AG04449 (cell line): ENCODE measurements around the gene OBP2A.

Experiments used
- CTCF ChIA-PET: fragments of 350-600 bp; formaldehyde crosslinking; extraction: SDS; loops from one replicate; lab custom pipeline; 2021; ENCODE audit warnings: antibody characterized with exemption; lab: Yijun Ruan, JAX
- POLR2A ChIA-PET: fragments of 400-600, 350-600 bp; formaldehyde crosslinking; extraction: SDS; loops from one replicate; lab custom pipeline; 2020; ENCODE audit warnings: antibody characterized with exemption, inconsistent platforms; lab: Yijun Ruan, JAX
- DNase-seq: peaks from one replicate; pipeline ENCODE4 v3.0.0-alpha.2; 2010; ENCODE audit warnings: low read depth, low spot score
- H3K4me3 ChIP-seq: 2 replicates; pipeline ENCODE4 v1.5.1; 2011; ENCODE audit warnings: low read depth, mild to moderate bottlenecking, control low read depth, low read length
- TF ChIP-seq, protein P1 (sequence below): IDR thresholded peaks from one replicate; pipeline ENCODE4 v1.5.1; 2011; ENCODE audit warnings: mild to moderate bottlenecking, moderate library complexity, low read length, control low read depth, inconsistent platforms; ENCODE audit not compliant: insufficient read depth; ENCODE audit errors: missing control alignments

OBP2A gene

DNA sequence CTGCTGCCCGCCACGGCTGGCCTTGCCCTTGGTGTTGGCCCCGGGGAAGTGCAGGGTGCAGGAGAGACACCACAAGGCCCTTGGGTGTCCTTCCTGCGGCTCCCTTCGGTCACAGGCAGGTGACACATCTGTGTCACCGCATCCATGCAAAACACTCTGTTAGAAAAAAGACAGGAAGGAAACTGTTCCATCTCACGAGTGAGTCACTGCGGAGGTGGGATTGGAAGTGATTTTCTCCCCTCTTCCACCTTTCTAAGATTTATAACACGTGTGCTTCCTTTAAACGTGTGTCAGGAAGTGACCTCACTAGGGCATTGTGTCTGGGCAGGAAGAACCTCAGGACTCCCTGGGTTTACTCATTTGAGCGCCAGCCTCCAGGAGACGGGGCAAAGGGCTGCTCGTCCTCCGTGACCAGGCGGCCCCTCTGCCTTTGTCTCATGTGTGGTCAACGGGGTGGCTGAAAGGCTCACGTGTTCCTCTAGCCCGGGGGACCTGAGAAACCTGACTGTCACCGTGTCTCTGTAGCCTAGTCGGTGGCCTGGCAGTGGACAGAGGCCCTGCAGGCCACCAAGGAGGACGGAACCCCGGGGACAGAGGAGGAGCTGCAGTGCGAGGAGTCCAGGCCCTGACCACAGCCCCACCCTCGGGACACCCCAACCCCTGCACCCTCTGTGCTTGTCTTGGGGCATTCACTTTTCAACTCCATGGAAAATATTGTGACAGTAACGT is 29.6 kb upstream of the OBP2A start:
- TF ChIP-seq, protein P1, sequence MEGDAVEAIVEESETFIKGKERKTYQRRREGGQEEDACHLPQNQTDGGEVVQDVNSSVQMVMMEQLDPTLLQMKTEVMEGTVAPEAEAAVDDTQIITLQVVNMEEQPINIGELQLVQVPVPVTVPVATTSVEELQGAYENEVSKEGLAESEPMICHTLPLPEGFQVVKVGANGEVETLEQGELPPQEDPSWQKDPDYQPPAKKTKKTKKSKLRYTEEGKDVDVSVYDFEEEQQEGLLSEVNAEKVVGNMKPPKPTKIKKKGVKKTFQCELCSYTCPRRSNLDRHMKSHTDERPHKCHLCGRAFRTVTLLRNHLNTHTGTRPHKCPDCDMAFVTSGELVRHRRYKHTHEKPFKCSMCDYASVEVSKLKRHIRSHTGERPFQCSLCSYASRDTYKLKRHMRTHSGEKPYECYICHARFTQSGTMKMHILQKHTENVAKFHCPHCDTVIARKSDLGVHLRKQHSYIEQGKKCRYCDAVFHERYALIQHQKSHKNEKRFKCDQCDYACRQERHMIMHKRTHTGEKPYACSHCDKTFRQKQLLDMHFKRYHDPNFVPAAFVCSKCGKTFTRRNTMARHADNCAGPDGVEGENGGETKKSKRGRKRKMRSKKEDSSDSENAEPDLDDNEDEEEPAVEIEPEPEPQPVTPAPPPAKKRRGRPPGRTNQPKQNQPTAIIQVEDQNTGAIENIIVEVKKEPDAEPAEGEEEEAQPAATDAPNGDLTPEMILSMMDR: no peak
- ChIA-PET CTCF (interaction anchor here (2.5 kb wide), 1 partner anchor 12 kb away, joined by 11 read pairs; no protein-coding TSS in a partner anchor), POLR2A (no interaction called here)
- no peak overlapping the region for H3K4me3 ChIP-seq
- DNase-seq: no peak

- TF ChIP-seq, protein P1: no peak
- POLR2A ChIA-PET: no interaction called here
- no peak for DNase-seq
- CTCF ChIA-PET: interaction anchor here (2.5 kb wide), 1 partner anchor 13 kb away, joined by 11 read pairs; no protein-coding TSS in a partner anchor
- H3K4me3 ChIP-seq: no peak overlapping the region
Measured at GRCh38 chr9:135517407-135517822, 28.5 kb upstream of the OBP2A start.

- no peak for DNase-seq
- ChIA-PET CTCF (interaction anchor here (1.1 to 2.5 kb wide), 2 partner anchors 13 to 15 kb away, joined by 4 to 11 read pairs; no protein-coding TSS in a partner anchor), POLR2A (interaction anchor here (0.6 kb wide), 1 partner anchor 600 kb away, joined by 3 read pairs; no protein-coding TSS in a partner anchor)
- TF ChIP-seq, protein P1: no peak
- H3K4me3 ChIP-seq: no peak overlapping the region
Measured at GRCh38 chr9:135519179-135519971, 26.6 kb upstream of the OBP2A start.

DNA sequence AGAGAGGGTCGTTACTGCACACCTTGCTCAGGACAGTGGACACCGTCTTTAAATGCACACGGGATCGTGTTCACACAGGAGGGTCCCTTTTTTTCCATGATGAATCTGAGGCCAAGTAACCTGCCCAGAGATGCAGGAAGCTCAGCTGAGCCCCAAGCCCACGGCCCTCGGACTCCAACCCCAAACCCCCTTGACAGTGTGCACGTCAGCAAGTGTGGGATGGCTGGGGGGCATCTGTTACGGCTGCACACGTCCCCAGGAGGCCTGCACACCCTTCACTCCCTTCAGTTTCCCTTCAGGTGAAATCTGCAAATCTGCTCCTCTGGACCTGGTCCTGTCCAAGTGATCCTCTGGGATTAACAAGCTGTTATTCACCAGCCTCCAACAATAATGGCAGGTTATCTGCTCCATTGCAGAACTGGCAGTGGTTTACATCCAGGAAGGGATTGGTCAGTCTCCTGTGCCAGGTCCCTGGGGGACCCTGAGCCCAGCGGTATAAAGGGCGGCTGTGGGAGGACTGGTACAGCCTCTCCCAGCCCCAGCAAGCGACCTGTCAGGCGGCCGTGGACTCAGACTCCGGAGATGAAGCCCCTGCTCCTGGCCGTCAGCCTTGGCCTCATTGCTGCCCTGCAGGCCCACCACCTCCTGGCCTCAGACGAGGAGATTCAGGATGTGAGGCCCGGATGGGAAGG is 24.9 kb upstream of the OBP2A start, which contains the start of gene LCN1:
Gene LCN1 (plus strand): TSS at position 525 of the 692 bp plus-strand sequence. CDS start 58 bp downstream, at position 583.
- POLR2A ChIA-PET: no interaction called here
- H3K4me3 ChIP-seq: no peak within 1 kb of the TSS
- no peak for DNase-seq
- CTCF ChIA-PET: no interaction called here
- TF ChIP-seq, protein P1: no peak

- ChIA-PET CTCF (no interaction called here), POLR2A (no interaction called here)
- TF ChIP-seq, protein P1: no peak
Measured at GRCh38 chr9:135521608-135522095, 24.3 kb upstream of the OBP2A start.

More at GRCh38 chr9:135521608-135522095, 24.3 kb upstream of the OBP2A start:
- H3K4me3 ChIP-seq: no peak overlapping the region
- DNase-seq: no peak
